Endothelial cell (in vitro differentiated cells): ENCODE results near the gene RBM8A. TPM values are rescaled to one million over a fixed set of nuclear protein-coding genes. Genes with fewer than 3 reads are reported as not detected.

Experiments
- DNase-seq: peaks from one replicate; pipeline ENCODE4 v3.0.0; 2021; ENCODE audit warnings: low spot score
- H3K27ac Mint-ChIP-seq: one replicate; pipeline ENCODE4 v1.8.0; 2021; ENCODE audit warnings: mixed read lengths, inconsistent platforms; ENCODE audit not compliant: unreplicated experiment
- H3K27me3 Mint-ChIP-seq: one replicate; pipeline ENCODE4 v1.8.0; 2021; ENCODE audit warnings: mild to moderate bottlenecking, moderate library complexity, mixed read lengths, inconsistent platforms; ENCODE audit not compliant: unreplicated experiment
- H3K36me3 Mint-ChIP-seq: one replicate; pipeline ENCODE4 v1.8.0; 2021; ENCODE audit warnings: mild to moderate bottlenecking, low read depth, mixed read lengths, inconsistent platforms; ENCODE audit not compliant: unreplicated experiment
- H3K4me1 Mint-ChIP-seq: one replicate; pipeline ENCODE4 v1.8.0; 2021; ENCODE audit warnings: mild to moderate bottlenecking, mixed read lengths, inconsistent platforms; ENCODE audit not compliant: unreplicated experiment
- H3K4me3 Mint-ChIP-seq: one replicate; pipeline ENCODE4 v1.8.0; 2021; ENCODE audit warnings: mild to moderate bottlenecking, mixed read lengths, inconsistent platforms; ENCODE audit not compliant: unreplicated experiment
- H3K9me3 Mint-ChIP-seq: one replicate; pipeline ENCODE4 v1.8.0; 2021; ENCODE audit warnings: mixed read lengths, inconsistent platforms; ENCODE audit not compliant: unreplicated experiment
- CTCF ChIP-seq: fragments of 200-600 bp; sonication (generic); IDR thresholded peaks from one replicate; pipeline ENCODE4 v1.5.0; 2021; ENCODE audit warnings: antibody characterized with exemption; ENCODE audit not compliant: unreplicated experiment
- total RNA-seq: library from RNA; stranded (reverse); fragmentation: NEBNext Ultra II Directional; extraction: Animal tissue kit (Norgen Biotek cat#: 25700); gene quantifications from one replicate; pipeline ENCODE4 v1.2.1, GENCODE V29; 2021; ENCODE audit not compliant: unreplicated experiment

Gene RBM8A
- total RNA-seq, 1 donor from 2014 or later: 213 TPM

- Mint-ChIP-seq H3K36me3 (peaks cover 18% of the 10 kb centered on the region), H3K9me3 (no peaks in the 10 kb centered on the region), H3K4me3 (no peak overlapping the region), H3K27me3 (peaks cover 3% of the 10 kb centered on the region), H3K27ac (no peak overlapping the region), H3K4me1 (peaks cover 18% of the 10 kb centered on the region)
- no peak for TF ChIP-seq CTCF
- DNase-seq: no peak
Observed at GRCh38 chr1:145906954-145907753, 20.1 kb downstream of the RBM8A start.

DNA sequence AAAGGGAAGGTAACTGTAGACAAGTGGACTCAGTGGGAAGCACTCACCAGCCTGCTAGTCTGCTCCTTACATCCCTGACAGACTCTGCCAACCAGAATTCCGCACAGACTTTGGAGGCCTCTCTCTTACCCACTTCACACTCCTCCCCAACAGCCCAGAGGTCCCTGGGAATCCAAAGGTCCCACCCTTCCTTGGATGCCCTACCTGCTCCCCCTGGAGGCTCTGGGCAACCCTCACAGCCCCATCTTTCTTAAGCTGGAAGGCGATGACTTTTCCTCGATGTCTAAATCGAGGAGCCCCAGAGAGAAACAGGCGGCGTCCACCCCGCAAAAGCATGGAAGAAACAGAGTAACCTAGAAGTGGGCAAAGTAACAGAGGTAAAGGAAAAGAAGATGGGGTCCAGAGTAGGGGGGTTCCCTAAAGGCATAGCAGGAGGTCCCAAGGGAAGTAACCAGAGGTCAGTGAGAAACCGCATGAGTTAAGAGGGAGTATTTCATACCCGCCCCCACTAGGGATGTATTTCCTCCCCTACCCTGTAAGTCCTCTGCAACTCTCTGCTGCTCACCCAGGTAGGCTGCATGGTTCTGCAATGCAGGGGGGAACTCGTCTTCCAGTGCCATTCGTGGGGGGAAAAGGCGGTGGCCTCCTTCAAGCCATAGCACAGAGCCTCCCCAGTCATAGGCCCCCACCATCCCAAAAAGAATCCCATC lies 25.8 kb downstream of the RBM8A start:
- H3K27me3 Mint-ChIP-seq: peaks cover 1% of the 10 kb centered on the region
- H3K36me3 Mint-ChIP-seq: peaks cover 19% of the 10 kb centered on the region
- no peak overlapping the region for H3K27ac Mint-ChIP-seq
- no peak for DNase-seq
- H3K4me1 Mint-ChIP-seq: peaks cover 6% of the 10 kb centered on the region
- TF ChIP-seq CTCF: no peak
- no peaks in the 10 kb centered on the region for H3K9me3 Mint-ChIP-seq
- H3K4me3 Mint-ChIP-seq: no peak overlapping the region

- no peaks in the 10 kb centered on the region for H3K9me3 Mint-ChIP-seq
- peaks cover 4% of the 10 kb centered on the region for H3K27me3 Mint-ChIP-seq
- TF ChIP-seq CTCF: no peak
- no peak overlapping the region for H3K27ac Mint-ChIP-seq
- DNase-seq: no peak
- H3K4me1 Mint-ChIP-seq: peaks cover 12% of the 10 kb centered on the region
- H3K36me3 Mint-ChIP-seq: peaks cover 24% of the 10 kb centered on the region
- H3K4me3 Mint-ChIP-seq: no peak overlapping the region
Observed at GRCh38 chr1:145898756-145899155, 28.5 kb downstream of the RBM8A start.

- H3K4me3 Mint-ChIP-seq: no peak overlapping the region
- peaks cover 4% of the 10 kb centered on the region for H3K27me3 Mint-ChIP-seq
- H3K27ac Mint-ChIP-seq: no peak overlapping the region
- TF ChIP-seq CTCF: no peak
- peaks cover 23% of the 10 kb centered on the region for H3K36me3 Mint-ChIP-seq
- H3K4me1 Mint-ChIP-seq: peaks cover 20% of the 10 kb centered on the region
- H3K9me3 Mint-ChIP-seq: no peaks in the 10 kb centered on the region
- no peak for DNase-seq
Observed at GRCh38 chr1:145897969-145898368, 29.3 kb downstream of the RBM8A start.

DNA sequence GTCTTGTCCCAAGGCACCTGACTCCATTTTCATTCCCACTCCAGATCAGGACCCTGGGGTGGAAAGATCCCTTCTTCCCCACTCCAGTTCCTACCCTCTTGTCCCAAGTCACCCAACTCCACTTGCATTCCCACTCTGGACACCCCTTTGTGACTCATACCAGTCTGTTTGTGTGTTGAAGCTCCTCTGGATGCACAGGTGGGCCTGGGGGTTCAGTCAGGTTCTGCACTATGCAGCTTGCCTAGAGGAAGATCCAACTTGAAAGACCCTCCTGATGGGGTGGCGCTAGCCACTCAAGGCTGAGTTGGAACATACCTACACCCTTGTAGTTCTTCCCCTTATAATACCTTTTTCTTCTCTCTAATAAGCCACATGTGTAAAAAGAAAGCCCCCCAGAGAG lies 31.8 kb downstream of the RBM8A start:
- no peak for TF ChIP-seq CTCF
- peaks cover 14% of the 10 kb centered on the region for H3K36me3 Mint-ChIP-seq
- peaks cover 38% of the 10 kb centered on the region for H3K4me1 Mint-ChIP-seq
- H3K27ac Mint-ChIP-seq: no peak overlapping the region
- H3K9me3 Mint-ChIP-seq: no peaks in the 10 kb centered on the region
- peaks cover 4% of the 10 kb centered on the region for H3K27me3 Mint-ChIP-seq
- DNase-seq: no peak
- H3K4me3 Mint-ChIP-seq: no peak overlapping the region
